ENCODE measurements around the gene TMIGD3. TPM values are rescaled to one million over a fixed set of nuclear protein-coding genes. Genes with fewer than 3 reads are reported as not detected.

The TMIGD3 gene
- total and polyA plus RNA-seq, 2 donors (not counting 1 experiment from before 2014, with no cell fraction given): 0.19 TPM; not detected in 1

DNA sequence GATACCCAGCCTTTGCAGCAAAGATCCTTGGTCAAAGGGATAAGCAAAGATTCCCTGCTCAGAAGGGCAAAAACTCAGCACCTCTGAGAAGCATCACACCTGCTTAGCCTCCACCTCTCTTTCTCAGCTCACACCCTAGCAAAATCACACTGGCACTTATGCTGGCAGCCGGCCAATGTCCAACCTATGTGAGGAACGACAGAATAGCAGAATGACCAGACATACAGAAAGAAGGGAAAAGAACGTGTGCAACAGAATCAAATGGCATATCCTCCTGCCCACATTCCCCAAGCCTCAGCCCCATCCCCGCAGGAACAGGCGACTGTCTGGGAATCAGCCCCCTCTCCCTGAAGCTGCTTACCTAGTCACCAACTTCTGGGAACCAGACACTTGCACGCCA, 664 bp upstream of the TMIGD3 start:
- ChIA-PET POLR2A (interaction anchor here (0.7 to 1.3 kb wide), 2 partner anchors 17 to 54 kb away, joined by 3 read pairs; no protein-coding TSS in a partner anchor), CTCF (interaction anchor here (1.2 to 10.6 kb wide), 6 partner anchors 12 to 266 kb away, joined by 3 to 276 read pairs (median 4); partner anchors contain the start of gene C1orf162)
- Mint-ChIP-seq H3K4me3 (no peak overlapping the region), H3K27me3 (no peaks in the 10 kb centered on the region), H3K4me1 (peaks cover 59% of the 10 kb centered on the region), H3K9me3 (ENCODE audit: insufficient read depth) (no peaks in the 10 kb centered on the region), H3K27ac (peak overlapping the region; percentile 81)
- no peak for ATAC-seq (ENCODE audit: low read depth)
- H3K4me2 ChIP-seq (replicated peaks; ENCODE audit: low read depth, low read length, poor library complexity, severe bottlenecking): peak overlapping the region; percentile 54
- no peak overlapping the region for H3K9ac ChIP-seq (ENCODE audit: low read length)
- WGBS (ENCODE audit: insufficient coverage): 86% methylated on average over 5 of the region's 6 CpGs
- no peak overlapping the region for H3K4me3 ChIP-seq (ENCODE audit: control extremely low read depth in 1 of 5, extremely low read depth in 1 of 5, insufficient read depth in 1 of 5, low read depth in 2 of 5, low read length in 4 of 5)
- H3K36me3 ChIP-seq (replicated peaks in 1 of 2; ENCODE audit: control extremely low read depth in 1 of 2, control insufficient read depth in 1 of 2, extremely low read depth in 1 of 2, insufficient read depth in 2 of 2, low read length in 1 of 2): no peaks in the 10 kb centered on the region
- no peaks in the 10 kb centered on the region for H4K20me1 ChIP-seq (ENCODE audit: control insufficient read depth, insufficient read depth, low read length, poor library complexity, severe bottlenecking)
- peak overlapping the region; percentile 31 to 93 for H3K27ac ChIP-seq (ENCODE audit: low read length in 2 of 2)
- DNase-seq: no peak
- peaks cover 63 to 66% of the 10 kb centered on the region in 2 donors for H3K4me1 ChIP-seq (ENCODE audit: control insufficient read depth in 2 of 2, insufficient read depth in 2 of 2, low read length in 2 of 2)
- intact Hi-C loops (cut with micrococcal nuclease): no loop called here
- TF ChIP-seq, protein P1, sequence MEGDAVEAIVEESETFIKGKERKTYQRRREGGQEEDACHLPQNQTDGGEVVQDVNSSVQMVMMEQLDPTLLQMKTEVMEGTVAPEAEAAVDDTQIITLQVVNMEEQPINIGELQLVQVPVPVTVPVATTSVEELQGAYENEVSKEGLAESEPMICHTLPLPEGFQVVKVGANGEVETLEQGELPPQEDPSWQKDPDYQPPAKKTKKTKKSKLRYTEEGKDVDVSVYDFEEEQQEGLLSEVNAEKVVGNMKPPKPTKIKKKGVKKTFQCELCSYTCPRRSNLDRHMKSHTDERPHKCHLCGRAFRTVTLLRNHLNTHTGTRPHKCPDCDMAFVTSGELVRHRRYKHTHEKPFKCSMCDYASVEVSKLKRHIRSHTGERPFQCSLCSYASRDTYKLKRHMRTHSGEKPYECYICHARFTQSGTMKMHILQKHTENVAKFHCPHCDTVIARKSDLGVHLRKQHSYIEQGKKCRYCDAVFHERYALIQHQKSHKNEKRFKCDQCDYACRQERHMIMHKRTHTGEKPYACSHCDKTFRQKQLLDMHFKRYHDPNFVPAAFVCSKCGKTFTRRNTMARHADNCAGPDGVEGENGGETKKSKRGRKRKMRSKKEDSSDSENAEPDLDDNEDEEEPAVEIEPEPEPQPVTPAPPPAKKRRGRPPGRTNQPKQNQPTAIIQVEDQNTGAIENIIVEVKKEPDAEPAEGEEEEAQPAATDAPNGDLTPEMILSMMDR (IDR thresholded peaks at IDR 0.05): no peak
- TF ChIP-seq EZH2 (IDR thresholded peaks at IDR 0.05; ENCODE audit: borderline replicate concordance, insufficient read depth, low read depth, low read length, poor library complexity, severe bottlenecking): no peak
- H3K9me3 ChIP-seq (ENCODE audit: control extremely low read depth in 1 of 3, control insufficient read depth in 2 of 3, insufficient read depth in 1 of 3, low read length in 2 of 3): no peaks in the 10 kb centered on the region
- peaks cover under 1% of the 10 kb centered on the region for H3K79me2 ChIP-seq (ENCODE audit: control insufficient read depth, insufficient read depth, low read length)
- H2AFZ ChIP-seq (ENCODE audit: insufficient read depth, low read depth, low read length, poor library complexity, severe bottlenecking): no peak overlapping the region
- no peaks in the 10 kb centered on the region for H3K27me3 ChIP-seq (replicated peaks in 1 of 4; ENCODE audit: control extremely low read depth in 1 of 4, control insufficient read depth in 3 of 4, insufficient read depth in 4 of 4, low read length in 3 of 4)

- H3K4me2 ChIP-seq (replicated peaks; ENCODE audit: low read depth, low read length, poor library complexity, severe bottlenecking): no peak overlapping the region
- no peak overlapping the region for H3K4me3 ChIP-seq (ENCODE audit: control extremely low read depth in 1 of 5, extremely low read depth in 1 of 5, insufficient read depth in 1 of 5, low read depth in 2 of 5, low read length in 4 of 5)
- no peak overlapping the region for H3K27ac Mint-ChIP-seq
- H3K79me2 ChIP-seq (ENCODE audit: control insufficient read depth, insufficient read depth, low read length): no peaks in the 10 kb centered on the region
- H4K20me1 ChIP-seq (ENCODE audit: control insufficient read depth, insufficient read depth, low read length, poor library complexity, severe bottlenecking): no peaks in the 10 kb centered on the region
- CTCF ChIA-PET: interaction anchor here (1.1 to 10.6 kb wide), 2 partner anchors 15 to 21 kb away, joined by 3 to 276 read pairs; partner anchors contain the start of gene C1orf162
- no peaks in the 10 kb centered on the region for H3K9me3 ChIP-seq (ENCODE audit: control extremely low read depth in 1 of 3, control insufficient read depth in 2 of 3, insufficient read depth in 1 of 3, low read length in 2 of 3)
- WGBS (ENCODE audit: insufficient coverage): 100% methylated on average over 2 of the region's 7 CpGs
- no peak overlapping the region for H3K4me3 Mint-ChIP-seq
- H3K9ac ChIP-seq (ENCODE audit: low read length): no peak overlapping the region
- no peak for DNase-seq
- H3K4me1 ChIP-seq (ENCODE audit: control insufficient read depth in 2 of 2, insufficient read depth in 2 of 2, low read length in 2 of 2): peaks cover 46 to 51% of the 10 kb centered on the region in 2 donors
- POLR2A ChIA-PET: no interaction called here
- H3K4me1 Mint-ChIP-seq: peaks cover 53% of the 10 kb centered on the region
- H3K9me3 Mint-ChIP-seq (ENCODE audit: insufficient read depth): no peaks in the 10 kb centered on the region
- H3K27me3 Mint-ChIP-seq: no peaks in the 10 kb centered on the region
- no peak for ATAC-seq (ENCODE audit: low read depth)
- H3K27ac ChIP-seq (ENCODE audit: low read length in 2 of 2): no peak overlapping the region
- intact Hi-C loops (cut with micrococcal nuclease): no loop called here
- H3K27me3 ChIP-seq (replicated peaks in 1 of 4; ENCODE audit: control extremely low read depth in 1 of 4, control insufficient read depth in 3 of 4, insufficient read depth in 4 of 4, low read length in 3 of 4): no peaks in the 10 kb centered on the region
- H2AFZ ChIP-seq (ENCODE audit: insufficient read depth, low read depth, low read length, poor library complexity, severe bottlenecking): no peak overlapping the region
- no peaks in the 10 kb centered on the region for H3K36me3 ChIP-seq (replicated peaks in 1 of 2; ENCODE audit: control extremely low read depth in 1 of 2, control insufficient read depth in 1 of 2, extremely low read depth in 1 of 2, insufficient read depth in 2 of 2, low read length in 1 of 2)
- TF ChIP-seq, protein P1 (IDR thresholded peaks at IDR 0.05): no peak
- no peak for TF ChIP-seq EZH2 (IDR thresholded peaks at IDR 0.05; ENCODE audit: borderline replicate concordance, insufficient read depth, low read depth, low read length, poor library complexity, severe bottlenecking)
Measured at GRCh38 chr1:111501645-111502044, 1.8 kb downstream of the TMIGD3 start.
